Stimulated activated CD4-positive, alpha-beta T cell treated with anti-CD3 and anti-CD28 coated beads, Interleukin-1b, Interleukin-23, amount 100 ng/mL, for 48 hours (primary cell): ENCODE data around the gene PNPLA3.

Experiments
- DNase-seq: peaks from one replicate; pipeline ENCODE4 v3.0.0-alpha.2; 2020

The PNPLA3 gene

DNA sequence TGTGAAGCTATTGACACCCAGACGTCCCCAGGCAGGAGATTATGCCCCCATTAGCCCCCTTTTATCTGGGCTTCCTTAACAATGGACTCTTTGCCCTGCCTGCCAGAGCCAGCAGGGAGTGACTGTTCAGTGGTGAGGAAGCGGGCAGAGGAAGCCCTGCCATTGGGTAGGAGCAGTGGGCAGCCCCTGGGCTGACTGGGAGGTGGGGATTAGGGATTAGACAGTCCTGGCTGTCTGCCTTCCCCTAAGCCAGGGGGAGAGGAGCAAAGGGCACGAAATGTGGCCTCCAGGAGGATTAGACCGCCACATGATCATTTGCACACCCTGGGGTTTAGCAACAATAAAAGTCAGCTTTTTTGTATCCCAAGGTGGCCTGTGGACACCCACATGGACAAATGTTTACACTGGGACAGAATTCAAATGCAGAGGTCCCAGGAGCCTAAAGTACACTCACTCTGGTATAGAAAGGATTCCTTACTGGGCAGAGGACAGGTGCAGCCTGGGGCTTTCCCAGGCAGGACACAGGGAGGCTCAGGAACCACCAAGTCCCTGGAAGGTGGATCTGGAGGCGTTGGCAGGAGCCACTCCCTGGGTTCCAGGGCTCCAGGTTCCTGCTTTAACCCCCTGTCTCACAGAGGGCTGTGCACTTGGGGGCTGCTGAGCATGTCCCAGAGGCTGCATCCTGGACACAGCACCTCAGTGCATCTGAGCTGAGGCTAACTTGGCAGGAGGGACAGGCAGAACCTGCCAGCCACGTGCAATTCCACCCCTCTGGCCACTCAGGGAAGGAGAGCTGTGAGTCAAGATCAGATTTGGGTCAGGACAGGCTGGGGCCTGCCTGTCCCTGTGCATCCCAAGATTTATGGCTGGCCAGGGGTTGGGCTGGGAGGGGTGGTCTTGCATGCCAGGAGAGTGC lies 2.1 kb downstream of the PNPLA3 start:
- DNase-seq: no peak

DNA sequence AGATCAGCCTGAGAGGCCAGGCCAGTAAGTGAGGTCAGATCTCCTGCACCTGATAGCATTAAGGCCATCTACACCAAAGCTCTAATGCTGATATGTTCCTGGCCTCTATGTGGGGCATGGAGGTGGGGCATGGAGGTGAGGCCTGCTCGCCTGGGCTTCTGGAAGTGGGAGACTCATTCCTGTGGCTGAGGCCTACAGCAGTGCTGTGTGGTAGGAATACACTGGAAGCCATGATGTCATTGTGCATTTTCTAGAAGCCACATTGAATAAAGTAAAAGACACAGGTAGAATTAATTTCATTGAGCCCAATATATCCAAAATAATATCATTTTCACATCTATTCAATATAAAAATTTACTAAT lies 2.7 kb downstream of the PNPLA3 start:
- DNase-seq: no peak

DNA sequence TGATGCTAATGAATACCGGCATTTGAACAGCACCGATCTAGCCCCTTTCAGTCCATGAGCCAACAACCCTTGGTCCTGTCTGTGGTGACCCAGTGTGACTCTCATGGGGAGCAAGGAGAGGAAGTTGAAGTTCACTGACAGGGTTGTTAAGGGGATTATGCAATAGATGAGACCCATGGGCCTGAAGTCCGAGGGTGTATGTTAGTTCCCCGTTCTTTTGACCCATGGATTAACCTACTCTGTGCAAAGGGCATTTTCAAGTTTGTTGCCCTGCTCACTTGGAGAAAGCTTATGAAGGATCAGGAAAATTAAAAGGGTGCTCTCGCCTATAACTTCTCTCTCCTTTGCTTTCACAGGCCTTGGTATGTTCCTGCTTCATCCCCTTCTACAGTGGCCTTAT lies 4.9 kb downstream of the PNPLA3 start:
- no peak for DNase-seq

DNA sequence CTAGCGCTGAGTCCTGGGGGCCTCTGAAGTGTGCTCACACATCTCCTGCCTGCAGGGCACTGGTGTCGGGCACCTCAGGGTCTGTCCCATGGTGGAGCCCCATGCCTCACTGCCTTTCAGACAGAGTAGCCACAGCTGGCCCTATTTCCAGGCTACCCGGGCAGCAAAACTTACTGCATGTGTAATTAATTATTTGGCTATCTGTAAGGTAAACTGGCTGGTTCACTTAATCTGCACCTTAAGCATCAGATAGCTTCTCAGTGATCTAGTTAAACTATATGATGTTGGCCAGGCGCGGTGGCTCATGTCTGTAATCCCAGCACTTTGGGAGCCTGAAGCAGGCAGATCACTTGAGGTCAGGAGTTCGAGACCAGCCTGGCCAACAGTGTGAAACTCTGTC lies 5.3 kb downstream of the PNPLA3 start:
- DNase-seq: no peak

DNA sequence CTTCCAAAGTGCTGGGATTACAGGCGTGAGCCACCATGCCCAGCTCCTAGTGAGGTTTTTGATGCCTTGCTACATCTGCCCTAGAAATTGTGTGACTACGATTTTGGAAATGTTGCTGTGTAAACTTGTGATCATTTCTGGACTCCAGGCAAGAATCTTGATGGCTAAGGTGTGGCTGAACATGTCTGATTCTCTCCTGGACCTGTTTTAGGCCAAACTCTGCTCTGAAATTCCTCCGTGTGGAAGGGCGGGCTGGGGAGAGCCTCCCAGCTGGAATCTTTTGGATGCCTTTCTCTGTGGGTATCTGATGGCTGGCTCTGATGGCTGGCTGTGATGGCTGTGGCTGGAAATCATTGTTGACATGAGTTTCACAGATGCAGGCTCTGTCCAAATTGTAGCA lies 8.2 kb downstream of the PNPLA3 start:
- DNase-seq: no peak

GRCh38 chr22:43941449-43941848 lies 17.8 kb downstream of the PNPLA3 start:
- DNase-seq: no peak

DNA sequence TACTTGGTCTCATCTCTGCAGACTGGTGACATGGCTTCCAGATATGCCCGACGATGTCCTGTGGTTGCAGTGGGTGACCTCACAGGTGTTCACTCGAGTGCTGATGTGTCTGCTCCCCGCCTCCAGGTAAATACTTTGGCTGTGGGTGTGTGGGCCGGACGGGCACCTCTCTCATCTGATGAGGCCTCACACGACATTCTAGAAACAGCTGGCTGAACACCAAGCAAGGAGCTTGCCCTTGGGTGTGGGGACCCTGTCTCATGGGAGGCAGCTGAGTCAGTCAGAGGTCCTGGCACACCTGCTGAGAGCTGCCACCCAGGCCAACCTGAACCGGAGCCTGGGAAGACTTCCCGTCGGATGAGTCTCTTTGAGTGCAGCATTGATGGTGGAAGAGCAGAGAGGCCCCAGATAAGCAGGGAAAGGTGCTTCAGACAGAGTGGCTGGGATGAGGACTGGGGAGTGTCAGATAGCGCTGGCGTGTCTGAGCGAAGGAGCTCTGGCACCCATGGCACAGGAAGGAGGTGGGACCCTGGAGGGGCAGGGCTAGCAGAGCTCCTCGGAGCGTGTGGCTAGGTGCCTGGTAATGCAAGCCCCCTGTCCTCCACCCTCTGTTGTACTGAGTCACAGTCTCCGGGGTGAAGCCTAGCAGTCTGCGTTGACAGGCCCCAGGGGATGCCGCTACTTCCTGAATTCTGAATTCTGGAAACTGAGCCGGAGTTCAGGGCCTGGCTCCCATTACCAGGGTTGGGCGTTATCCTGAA lies 21.2 kb downstream of the PNPLA3 start:
- no peak for DNase-seq

- peak; percentile 69 for DNase-seq
Measured at GRCh38 chr22:43945632-43946383, 22.2 kb downstream of the PNPLA3 start.

DNA sequence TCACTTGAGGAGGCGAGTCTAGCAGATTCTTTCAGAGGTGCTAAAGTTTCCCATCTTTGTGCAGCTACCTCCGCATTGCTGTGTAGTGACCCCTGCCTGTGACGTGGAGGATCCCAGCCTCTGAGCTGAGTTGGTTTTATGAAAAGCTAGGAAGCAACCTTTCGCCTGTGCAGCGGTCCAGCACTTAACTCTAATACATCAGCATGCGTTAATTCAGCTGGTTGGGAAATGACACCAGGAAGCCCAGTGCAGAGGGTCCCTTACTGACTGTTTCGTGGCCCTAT lies 22.7 kb downstream of the PNPLA3 start:
- DNase-seq: no peak

DNA sequence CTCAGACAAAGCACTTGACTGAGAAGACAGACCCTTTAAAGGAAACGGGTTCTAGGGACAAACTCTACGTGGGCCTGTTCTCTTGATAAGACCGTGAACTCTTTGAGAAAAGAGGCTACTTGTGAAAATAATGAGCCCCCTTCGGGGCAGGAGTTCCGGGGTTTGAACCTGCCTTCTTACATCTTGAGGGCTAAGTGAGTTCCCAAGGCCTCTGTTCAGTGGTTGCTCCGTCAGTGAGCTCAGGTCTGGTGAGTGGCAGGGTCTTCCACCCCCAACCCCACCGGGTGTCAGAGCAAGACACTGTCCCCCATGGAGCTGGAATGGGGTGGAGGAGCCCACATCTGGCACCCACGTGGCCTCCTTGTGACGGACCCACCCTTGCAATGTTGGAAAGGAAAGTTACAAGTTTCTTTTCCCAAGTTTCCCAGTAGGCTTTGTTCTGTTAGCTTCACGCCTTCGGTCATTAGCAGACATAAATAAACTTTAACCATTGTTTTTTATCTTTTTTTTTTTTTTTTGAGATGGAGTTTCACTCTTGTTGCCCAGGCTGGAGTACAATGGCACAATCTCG lies 25.3 kb downstream of the PNPLA3 start:
- no peak for DNase-seq

DNA sequence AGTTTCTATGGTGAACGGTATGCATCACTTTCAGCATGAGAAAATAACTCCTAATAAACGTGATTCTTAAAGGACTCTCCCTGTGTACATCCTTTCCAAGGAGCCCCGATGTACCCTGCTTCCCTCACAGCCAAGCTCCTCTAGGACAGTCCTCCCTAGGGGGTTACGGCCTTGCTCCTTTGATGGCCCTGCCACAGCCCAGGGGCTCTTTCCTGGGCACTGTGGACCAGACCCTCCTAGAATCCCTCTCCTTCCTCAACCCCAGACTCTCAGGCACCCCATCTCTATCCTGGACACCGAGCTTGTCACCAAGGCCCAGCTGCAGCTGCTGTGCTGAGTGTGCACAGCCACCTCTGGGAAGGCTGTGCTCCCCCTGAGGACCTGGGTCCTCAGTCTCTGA lies 27.8 kb downstream of the PNPLA3 start:
- DNase-seq: no peak

DNA sequence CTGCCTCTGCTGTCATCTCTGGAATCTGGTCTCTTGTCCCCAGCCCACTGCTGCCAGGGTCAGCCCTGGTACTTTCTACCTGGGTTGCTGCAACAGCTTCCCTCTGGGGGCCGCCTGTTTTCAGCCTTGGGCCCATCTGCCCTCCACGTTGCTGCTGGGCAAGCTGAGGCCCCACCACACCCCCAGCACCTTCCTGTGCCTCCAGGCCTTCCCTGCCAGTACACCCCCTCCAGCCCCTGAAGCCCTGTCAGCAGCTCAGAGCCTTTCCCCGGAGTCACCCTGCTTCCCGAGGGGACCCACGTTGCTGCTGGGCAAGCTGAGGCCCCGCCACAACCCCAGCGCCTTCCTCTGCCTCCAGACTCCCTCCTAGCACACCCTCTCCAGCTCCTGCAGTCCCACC lies 28.4 kb downstream of the PNPLA3 start:
- no peak for DNase-seq

DNA sequence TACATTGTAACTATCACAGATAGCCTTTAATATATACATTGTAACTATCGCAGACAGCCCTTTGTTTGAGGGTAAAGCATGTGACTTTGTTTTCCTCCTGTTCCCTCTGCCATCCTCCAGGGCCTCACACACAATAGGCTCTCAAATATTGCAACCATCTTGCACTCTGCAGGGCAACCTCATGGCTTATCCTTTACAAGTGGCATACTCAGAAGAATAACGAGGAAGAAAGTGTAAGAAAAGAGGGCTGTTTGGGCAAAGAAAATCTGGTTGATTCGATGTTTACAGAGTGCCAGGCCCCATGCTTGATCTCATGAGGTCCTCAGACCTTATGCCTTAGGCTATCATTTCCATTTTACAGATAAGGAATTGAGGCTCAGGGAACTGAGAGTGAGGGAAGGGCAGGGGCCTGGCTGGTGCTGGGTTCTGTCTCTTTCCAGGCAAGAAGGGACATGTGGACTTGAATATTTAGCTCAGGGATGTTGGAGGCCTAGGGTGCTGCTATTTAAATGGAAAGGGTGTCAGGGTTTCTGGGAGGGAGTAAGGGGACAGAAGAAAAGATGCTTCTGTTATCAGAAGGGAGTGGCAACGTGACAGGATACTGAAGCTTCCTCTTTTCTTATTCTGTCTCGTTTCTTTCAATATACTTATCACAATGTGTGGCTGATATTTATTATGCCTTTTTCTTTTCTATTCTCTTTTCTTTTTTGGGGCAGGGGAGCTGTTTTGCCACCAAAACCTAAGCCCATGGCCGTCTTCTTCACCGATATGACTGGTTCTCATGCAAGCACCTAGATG lies 30.6 kb downstream of the PNPLA3 start:
- DNase-seq: no peak

- peak; percentile 91 for DNase-seq
Measured at GRCh38 chr22:43955040-43955882, 31.7 kb downstream of the PNPLA3 start, which contains the start of gene SAMM50. Gene SAMM50 (plus strand): TSS chr22:43955442. CDS start chr22:43955578, 136 bp downstream.

DNA sequence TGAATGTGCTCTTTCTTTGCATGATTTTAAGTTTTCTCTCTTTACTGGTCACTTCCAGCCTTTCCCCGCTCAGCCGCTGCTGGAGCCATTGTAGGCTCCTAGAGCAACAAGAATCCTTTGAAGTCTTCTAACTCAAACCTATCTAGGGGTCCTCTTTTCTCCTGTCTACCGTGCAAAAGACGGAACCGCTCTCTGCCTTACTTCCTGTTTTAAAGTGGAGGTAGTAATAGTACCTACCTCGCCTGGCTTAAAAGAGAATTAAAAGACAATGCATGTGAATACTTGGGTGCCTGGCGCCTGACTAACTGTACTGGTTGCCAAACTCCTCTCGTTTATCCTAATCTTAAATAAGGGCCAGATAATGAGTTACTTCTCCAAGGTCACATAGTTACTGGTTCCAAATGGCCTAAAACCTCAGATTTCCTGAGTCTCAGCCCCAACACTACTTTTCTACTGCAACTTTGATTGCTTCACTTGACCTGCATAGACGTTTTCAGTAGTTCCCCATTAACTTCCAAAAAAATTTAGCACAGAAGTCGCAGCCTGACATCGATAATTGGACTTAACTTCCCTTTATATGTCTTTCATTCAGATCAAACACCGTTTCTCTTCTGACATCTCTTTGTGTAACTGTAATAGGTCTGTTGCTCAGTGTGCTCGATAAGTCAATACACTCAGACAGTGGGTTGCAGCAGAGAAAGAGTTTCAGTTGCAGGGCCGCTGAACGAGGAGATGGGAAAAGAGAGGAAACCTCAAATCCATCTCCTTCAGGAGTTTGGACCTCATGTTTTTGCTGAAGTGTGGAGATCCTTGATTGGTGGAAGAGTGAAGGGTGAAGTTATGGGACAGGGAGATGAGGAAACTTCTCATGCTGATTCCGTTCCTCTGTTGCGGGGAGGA lies 32.5 kb downstream of the PNPLA3 start:
- DNase-seq: no peak

DNA sequence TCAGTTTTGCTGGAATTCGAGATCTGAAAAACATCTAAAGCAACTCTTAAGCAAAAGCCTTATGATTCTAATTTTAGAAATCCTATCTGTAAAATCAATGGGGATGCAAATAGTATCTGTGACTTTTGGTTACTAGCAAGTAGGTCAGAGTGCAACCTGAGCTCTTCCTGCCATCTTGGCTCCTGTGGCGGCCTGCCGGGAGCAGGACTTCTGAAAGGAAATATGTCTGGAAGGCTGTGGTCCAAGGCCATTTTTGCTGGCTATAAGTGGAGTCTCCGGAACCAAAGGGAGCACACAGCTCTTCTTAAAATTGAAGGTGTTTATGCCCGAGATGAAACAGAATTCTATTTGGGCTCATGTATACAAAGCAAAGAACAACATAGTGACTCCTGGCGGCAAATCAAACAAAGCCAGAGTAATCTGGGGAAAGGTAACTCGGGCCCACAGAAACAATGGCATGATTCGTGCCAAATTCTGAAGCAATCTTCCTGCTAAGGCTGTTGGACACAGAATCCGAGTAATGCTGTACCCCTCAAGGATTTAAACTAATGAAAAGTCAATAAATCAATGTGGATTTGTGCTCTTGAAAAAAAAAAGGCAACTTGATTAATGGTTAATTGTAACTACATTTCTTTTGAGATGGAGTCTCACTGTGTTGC lies 33.3 kb downstream of the PNPLA3 start:
- no peak for DNase-seq

GRCh38 chr22:43957871-43958270 lies 34.3 kb downstream of the PNPLA3 start:
- no peak for DNase-seq

DNA sequence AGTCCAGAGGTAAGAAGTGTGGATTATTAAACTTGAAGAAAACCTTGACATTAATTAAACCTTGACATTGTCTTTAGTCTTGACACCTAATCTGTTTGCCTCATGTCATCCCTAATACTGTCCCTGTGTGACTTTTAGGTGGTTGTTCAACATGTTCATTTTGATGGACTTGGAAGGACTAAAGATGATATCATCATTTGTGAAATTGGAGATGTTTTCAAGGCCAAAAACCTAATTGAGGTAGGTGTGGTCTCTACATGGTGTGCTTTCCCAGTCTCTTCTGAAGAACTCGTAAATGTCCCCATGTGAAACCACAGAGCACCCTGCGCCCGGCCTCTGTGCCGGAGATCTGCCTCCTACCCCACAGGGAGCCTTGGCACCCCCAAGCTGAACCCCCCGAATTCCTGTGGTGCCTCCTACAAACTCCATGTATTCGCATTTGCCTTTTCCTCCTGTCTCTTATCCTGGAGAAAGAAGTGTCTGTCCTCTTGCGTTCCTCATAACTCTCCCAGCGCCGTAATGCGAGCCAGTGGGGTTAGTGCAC lies 40.8 kb downstream of the PNPLA3 start:
- no peak for DNase-seq

- DNase-seq: no peak
Measured at GRCh38 chr22:43967069-43967468, 43.5 kb downstream of the PNPLA3 start.

GRCh38 chr22:43968614-43969013 lies 45.0 kb downstream of the PNPLA3 start:
- no peak for DNase-seq
